HepG2 (cell line): ENCODE measurements around the gene TEX12. TPM values are rescaled to one million over a fixed set of nuclear protein-coding genes. Genes with fewer than 3 reads are reported as not detected.

Experiments
- DNMT1 ChIP-seq: sonication (generic); formaldehyde crosslinking; IDR thresholded peaks from 2 replicates; pipeline ENCODE4 v1.5.1; 2020; ENCODE audit warnings: mild to moderate bottlenecking, missing genetic modification reagents
- HOXA7 ChIP-seq: sonication (generic); formaldehyde crosslinking; IDR thresholded peaks from 2 replicates; pipeline ENCODE4 v1.8.1; 2022; ENCODE audit warnings: mild to moderate bottlenecking, missing genetic modification reagents, moderate library complexity
- KDM3A ChIP-seq: IDR thresholded peaks from 2 replicates; pipeline ENCODE4 v1.6.1; 2018; ENCODE audit warnings: low read depth, missing compliant biosample characterization
- KDM5B ChIP-seq: sonication (generic); formaldehyde crosslinking; IDR thresholded peaks from 2 replicates; pipeline ENCODE4 v1.4.0; 2020; ENCODE audit warnings: missing genetic modification reagents, mild to moderate bottlenecking, borderline replicate concordance
- NFATC3 ChIP-seq: sonication (generic); formaldehyde crosslinking; IDR thresholded peaks from 2 replicates; pipeline ENCODE4 v1.5.1; 2020; ENCODE audit warnings: mild to moderate bottlenecking, missing genetic modification reagents
- PHF5A ChIP-seq: IDR thresholded peaks from one replicate; pipeline ENCODE4 v1.6.1; 2018; ENCODE audit warnings: low read depth, missing genetic modification reagents; ENCODE audit not compliant: unreplicated experiment
- RBFOX2 ChIP-seq: fragments of 200-400 bp; formaldehyde crosslinking; IDR thresholded peaks from 2 replicates; pipeline ENCODE4 v1.6.1; 2017; ENCODE audit warnings: low read depth, mild to moderate bottlenecking, low read length
- U2AF1 ChIP-seq: fragments of 200-400 bp; formaldehyde crosslinking; optimal IDR thresholded peaks from 2 replicates; pipeline ENCODE3; 2017; ENCODE audit warnings: mild to moderate bottlenecking, low read depth, low read length
- ZNF577 ChIP-seq: sonication (generic); formaldehyde crosslinking; IDR thresholded peaks from 2 replicates; pipeline ENCODE4 v1.4.0; 2020; ENCODE audit warnings: mild to moderate bottlenecking, low read depth, missing genetic modification reagents, borderline replicate concordance
- ZNF609 ChIP-seq: sonication (generic); formaldehyde crosslinking; IDR thresholded peaks from 2 replicates; pipeline ENCODE4 v1.4.0; 2020; ENCODE audit warnings: mild to moderate bottlenecking, missing genetic modification reagents, borderline replicate concordance
- ZNF709 ChIP-seq: sonication (generic); formaldehyde crosslinking; IDR thresholded peaks from 2 replicates; pipeline ENCODE4 v1.5.0; 2020; ENCODE audit warnings: mild to moderate bottlenecking, missing genetic modification reagents
- ZNF761 ChIP-seq: sonication (generic); formaldehyde crosslinking; conservative IDR thresholded peaks from 2 replicates; pipeline ENCODE4 v1.4.0; 2020; ENCODE audit warnings: mild to moderate bottlenecking, missing genetic modification reagents
- ZNF879 ChIP-seq: sonication (generic); formaldehyde crosslinking; IDR thresholded peaks from 2 replicates; pipeline ENCODE4 v1.8.1; 2023; ENCODE audit warnings: missing genetic modification reagents
- polyA plus RNA-seq, 8 experiments: library from polyadenylated mRNA; depleted of rRNA in 3 of 8; stranded (reverse) in 7 of 8; unstranded in 1 of 8; fragments of >200 nt; fragmentation: Illumina TruSeq in 4 of 8; extraction: Trizol in 4 of 8; gene quantifications; 2 replicates each; pipeline versions ENCODE4 v1.2.1 to v1.2.3, GENCODE V29; 2011 to 2016; ENCODE audit warnings: low read depth in 4 of 8, missing spikeins in 1 of 8, mixed read lengths in 1 of 8; ENCODE audit not compliant: insufficient read depth in 1 of 8
- total RNA-seq, 5 experiments: library from RNA; depleted of rRNA; stranded (reverse); fragments of >200 nt; fragmentation: Illumina TruSeq; extraction: Trizol; gene quantifications; 2 replicates each; pipeline ENCODE4 v1.2.3, GENCODE V29; 2016; ENCODE audit warnings: low read depth in 1 of 5
- TF ChIP-seq, protein P1 (sequence below), 2 experiments: fragments of 450-650 bp in 1 of 2; sonication (generic) in 1 of 2; formaldehyde crosslinking in 1 of 2; IDR thresholded peaks; 2 replicates each; pipeline versions ENCODE4 v1.6.1 to v1.8.0; 2016 to 2022; ENCODE audit warnings: antibody characterized with exemption in 1 of 2, mild to moderate bottlenecking in 1 of 2, missing genetic modification reagents in 1 of 2

TEX12 gene
- total and polyA plus RNA-seq, 2 of the 13 experiments (the other 11 are each of a cell fraction or from before 2014, with no cell fraction given) = not detected

DNA sequence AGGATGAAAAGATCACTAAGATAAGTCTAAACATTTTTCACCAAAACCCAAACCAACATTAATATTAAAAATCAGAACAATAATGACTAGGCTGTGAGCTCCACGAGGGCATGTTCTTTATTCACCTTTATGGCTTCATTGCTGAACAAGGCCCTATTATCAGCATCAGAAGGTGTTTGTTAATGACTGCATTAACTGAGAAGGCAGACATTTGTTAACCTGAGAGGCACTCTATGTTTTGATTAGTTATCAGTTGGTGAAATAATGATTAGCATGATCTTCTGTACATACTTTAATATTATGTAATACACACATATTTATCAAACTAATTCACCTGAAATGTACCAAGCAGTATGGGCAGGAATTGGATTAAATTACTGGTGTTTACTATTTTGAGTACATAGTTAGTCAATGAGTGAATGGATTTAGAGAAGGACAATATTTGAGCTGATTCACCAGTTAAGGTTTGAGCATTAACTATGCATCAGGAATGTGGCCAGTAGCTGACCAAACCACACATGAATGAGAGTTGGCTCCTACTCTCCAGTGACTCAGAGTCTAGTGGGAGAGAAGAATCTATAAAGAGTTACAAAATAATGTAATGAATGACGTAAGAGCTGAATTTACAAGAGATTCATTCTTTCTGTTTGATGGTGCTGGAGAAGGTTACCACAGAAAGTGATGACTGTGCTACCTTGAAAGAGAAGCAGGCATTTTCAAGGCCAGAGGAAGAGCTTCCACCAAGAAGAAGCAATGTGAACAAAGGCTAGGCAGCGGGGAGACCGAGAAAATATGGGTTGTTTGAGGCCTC, 10.0 kb upstream of the TEX12 start (continued):
- TF ChIP-seq ZNF609 (no peak), ZNF761 (CRISPR knock-in tag) (no peak), KDM5B (CRISPR knock-in tag) (no peak), PHF5A (no peak), DNMT1 (no peak), ZNF577 (CRISPR knock-in tag) (no peak), NFATC3 (CRISPR knock-in tag) (no peak), KDM3A (CRISPR knock-in tag) (no peak), ZNF709 (CRISPR knock-in tag) (no peak), RBFOX2 (no peak), ZNF879 (CRISPR knock-in tag) (no peak), U2AF1 (no peak), HOXA7 (CRISPR knock-in tag) (no peak)
- TF ChIP-seq, protein P1, sequence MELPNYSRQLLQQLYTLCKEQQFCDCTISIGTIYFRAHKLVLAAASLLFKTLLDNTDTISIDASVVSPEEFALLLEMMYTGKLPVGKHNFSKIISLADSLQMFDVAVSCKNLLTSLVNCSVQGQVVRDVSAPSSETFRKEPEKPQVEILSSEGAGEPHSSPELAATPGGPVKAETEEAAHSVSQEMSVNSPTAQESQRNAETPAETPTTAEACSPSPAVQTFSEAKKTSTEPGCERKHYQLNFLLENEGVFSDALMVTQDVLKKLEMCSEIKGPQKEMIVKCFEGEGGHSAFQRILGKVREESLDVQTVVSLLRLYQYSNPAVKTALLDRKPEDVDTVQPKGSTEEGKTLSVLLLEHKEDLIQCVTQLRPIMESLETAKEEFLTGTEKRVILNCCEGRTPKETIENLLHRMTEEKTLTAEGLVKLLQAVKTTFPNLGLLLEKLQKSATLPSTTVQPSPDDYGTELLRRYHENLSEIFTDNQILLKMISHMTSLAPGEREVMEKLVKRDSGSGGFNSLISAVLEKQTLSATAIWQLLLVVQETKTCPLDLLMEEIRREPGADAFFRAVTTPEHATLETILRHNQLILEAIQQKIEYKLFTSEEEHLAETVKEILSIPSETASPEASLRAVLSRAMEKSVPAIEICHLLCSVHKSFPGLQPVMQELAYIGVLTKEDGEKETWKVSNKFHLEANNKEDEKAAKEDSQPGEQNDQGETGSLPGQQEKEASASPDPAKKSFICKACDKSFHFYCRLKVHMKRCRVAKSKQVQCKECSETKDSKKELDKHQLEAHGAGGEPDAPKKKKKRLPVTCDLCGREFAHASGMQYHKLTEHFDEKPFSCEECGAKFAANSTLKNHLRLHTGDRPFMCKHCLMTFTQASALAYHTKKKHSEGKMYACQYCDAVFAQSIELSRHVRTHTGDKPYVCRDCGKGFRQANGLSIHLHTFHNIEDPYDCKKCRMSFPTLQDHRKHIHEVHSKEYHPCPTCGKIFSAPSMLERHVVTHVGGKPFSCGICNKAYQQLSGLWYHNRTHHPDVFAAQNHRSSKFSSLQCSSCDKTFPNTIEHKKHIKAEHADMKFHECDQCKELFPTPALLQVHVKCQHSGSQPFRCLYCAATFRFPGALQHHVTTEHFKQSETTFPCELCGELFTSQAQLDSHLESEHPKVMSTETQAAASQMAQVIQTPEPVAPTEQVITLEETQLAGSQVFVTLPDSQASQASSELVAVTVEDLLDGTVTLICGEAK (IDR thresholded peaks at IDR 0.05) = no peak
- TF ChIP-seq, protein P1 (CRISPR knock-in tag; IDR thresholded peaks at IDR 0.05) = no peak
